ENCODE measurements around the gene MAP3K7.

The MAP3K7 gene

DNA sequence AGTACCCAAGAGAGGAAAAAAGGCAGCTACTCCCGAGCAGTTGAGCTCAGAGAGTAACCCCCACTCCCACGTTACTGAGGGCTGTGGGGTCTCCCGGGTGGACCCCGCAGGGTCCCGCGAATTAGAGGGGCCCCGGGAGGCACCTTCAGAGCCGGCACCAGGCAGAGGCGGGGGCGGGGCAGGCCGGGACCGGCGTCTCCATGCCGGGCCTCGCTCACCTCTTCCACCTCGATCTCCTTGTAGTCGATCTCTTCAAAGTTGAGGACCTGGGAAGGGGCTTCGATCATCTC, 381 bp downstream of the MAP3K7 start:
- TF ChIP-seq, protein P1, sequence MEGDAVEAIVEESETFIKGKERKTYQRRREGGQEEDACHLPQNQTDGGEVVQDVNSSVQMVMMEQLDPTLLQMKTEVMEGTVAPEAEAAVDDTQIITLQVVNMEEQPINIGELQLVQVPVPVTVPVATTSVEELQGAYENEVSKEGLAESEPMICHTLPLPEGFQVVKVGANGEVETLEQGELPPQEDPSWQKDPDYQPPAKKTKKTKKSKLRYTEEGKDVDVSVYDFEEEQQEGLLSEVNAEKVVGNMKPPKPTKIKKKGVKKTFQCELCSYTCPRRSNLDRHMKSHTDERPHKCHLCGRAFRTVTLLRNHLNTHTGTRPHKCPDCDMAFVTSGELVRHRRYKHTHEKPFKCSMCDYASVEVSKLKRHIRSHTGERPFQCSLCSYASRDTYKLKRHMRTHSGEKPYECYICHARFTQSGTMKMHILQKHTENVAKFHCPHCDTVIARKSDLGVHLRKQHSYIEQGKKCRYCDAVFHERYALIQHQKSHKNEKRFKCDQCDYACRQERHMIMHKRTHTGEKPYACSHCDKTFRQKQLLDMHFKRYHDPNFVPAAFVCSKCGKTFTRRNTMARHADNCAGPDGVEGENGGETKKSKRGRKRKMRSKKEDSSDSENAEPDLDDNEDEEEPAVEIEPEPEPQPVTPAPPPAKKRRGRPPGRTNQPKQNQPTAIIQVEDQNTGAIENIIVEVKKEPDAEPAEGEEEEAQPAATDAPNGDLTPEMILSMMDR (conservative IDR thresholded peaks at IDR 0.05): no peak
- peak overlapping the region; percentile 93 for H3K27ac ChIP-seq

DNA sequence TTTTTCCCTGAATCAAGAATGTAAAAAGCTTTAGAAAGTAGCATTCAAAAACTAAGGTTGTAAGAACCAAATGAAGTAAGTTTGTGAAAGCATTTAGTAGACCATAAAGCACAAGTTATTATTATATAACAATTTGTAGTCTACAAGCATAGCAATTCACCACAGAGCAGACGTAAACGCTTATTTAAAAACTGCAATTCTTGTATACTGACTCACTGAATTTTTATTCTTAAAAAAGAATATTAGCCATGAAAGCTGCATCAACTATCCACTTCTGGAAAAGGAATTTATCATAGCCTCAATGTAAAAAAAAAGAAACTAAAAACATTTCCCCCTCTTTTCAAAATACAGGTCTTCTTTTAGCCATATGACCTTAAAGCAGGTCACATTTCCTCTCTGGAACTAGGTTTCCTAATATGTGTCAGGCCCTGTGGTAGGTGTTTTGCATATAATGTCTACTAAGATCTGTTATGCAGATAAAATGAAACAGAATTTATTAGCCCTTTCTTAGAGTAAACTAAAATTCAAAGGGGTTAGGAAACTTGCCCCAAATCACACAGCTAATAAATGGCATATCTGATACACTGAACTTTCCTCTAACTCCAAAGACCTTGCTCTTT, 2.1 kb downstream of the MAP3K7 start:
- TF ChIP-seq, protein P1 (conservative IDR thresholded peaks at IDR 0.05): no peak
- H3K27ac ChIP-seq: no peak overlapping the region

DNA sequence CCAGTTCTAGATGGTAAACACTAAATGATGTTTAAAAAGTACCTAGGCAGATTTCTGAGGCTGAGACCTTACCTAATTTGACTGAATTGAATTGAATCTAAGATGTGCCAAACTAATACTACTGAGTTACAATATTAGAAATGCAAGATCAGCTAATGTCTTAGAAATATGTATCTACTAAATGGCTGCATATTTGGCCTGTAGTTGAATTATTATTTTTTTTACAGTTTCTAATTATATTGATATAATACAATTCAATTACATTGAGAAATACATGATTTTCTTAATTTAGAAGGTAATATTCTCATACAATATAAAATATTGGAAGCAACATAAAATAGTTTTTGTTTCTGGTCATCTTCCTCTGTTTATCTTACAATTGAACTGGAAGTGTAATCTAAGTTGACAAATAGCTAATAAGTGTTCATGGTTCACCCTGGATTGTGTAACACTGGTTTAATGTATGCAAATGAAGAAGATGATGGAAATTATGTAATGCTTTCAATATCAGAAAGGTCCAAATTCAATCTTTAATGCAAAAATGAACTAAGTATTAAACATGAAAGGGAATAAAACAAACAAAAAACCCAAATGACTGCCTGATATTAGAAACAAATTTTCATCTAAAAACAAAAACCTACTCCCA, 2.9 kb downstream of the MAP3K7 start:
- H3K27ac ChIP-seq: no peak overlapping the region
- TF ChIP-seq, protein P1 (conservative IDR thresholded peaks at IDR 0.05): no peak

DNA sequence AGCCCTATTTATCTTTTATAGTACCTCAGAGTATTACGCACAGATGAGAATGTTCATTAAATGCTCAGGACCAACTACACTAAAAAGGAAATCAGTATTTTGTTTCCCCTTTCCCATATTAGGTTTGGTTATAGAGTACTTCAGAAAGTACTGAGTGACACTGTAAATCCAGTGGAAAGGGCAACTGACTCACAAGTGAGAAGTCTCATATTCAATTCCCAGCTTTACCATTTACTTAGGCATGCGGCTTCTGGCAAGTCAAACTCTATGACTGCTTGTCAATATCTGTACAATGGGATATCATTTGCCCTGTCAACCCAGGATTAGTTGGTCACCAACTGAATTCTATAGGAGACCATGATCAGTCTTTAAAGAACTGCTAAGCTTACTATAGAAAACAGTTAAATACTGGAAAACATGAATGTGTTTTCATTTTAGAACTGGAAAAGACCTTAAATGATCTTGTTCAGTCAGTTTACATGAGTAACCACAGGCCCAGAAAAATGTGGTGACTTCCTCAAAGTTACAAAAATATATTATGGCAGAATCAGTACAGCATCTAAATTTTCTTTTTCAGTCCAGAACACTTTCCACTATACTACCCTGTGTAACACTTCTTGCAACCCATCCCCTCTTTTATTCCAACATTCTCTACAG, 3.6 kb downstream of the MAP3K7 start:
- no peak overlapping the region for H3K27ac ChIP-seq
- TF ChIP-seq, protein P1 (conservative IDR thresholded peaks at IDR 0.05): no peak

DNA sequence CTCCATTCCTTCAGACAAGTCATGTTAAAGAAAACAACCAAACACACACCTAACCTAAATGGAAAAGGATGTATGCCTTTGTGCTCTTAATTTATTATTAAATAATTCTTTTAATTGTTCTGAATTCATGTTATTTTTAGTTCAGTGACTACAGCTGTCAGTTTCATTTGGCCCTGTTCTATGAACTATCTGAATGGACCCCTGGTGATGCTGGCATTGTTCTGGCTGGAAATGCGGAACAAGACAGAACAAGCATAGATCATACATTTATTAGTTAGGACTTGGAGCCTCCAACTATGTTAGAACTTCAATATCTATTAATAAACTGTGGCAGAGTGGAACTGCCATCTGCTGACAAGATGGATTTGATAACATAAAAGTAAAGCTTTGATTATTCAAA, 5.7 kb downstream of the MAP3K7 start:
- TF ChIP-seq, protein P1 (conservative IDR thresholded peaks at IDR 0.05): no peak
- no peak overlapping the region for H3K27ac ChIP-seq

DNA sequence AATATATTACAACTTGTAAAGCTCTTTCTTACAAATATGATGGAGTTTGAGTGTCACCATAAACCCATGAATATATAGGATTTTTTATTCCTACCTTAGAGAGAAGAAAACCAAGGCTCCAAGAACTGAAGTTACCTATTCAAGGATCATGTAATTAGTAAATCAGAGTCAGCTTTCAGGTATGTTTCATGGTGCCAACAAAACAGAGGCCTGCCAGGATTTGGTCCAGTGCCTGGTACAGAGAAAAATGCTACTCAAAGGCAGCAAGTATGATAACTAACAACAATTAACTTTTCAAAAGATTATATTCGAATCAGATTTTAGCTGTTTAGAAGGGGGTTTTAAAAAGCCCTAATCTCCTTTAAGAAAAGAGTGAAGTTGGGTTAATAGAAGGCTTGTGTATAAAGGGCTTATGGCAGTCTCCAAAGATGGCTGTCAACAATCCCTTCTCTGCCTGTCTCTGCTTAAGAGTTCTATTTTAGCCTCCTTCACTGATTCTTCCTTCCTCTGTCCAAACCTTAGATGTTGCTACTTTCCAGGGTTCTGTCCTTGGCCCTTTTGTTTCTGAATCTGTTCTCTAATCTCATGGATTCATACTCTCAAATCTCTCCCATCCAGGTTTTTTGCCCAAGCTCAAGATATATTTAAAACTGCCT, 7.8 kb downstream of the MAP3K7 start:
- no peak overlapping the region for H3K27ac ChIP-seq
- TF ChIP-seq, protein P1 (conservative IDR thresholded peaks at IDR 0.05): no peak

DNA sequence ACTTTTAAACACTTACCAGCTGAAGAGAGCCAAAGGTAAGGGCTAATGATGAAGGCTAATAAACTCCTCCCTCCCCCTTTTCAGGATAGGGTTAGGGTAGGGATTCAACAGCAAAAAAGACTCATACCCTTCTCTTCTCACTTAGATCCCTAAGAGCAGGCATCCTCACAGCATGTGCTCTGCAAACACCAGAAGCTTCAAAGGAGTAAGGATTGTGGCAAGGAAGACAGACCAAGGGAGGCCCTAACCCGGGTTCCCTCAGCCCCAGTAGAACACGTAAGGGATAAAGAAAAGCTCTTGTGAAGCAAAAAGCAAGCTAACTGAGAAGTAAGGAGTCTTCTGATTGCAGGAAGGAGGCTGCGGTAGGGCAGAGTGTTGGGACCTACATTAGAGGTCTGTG, 11.6 kb downstream of the MAP3K7 start:
- no peak overlapping the region for H3K27ac ChIP-seq
- TF ChIP-seq, protein P1 (conservative IDR thresholded peaks at IDR 0.05): no peak
